Glomerular visceral epithelial cell (primary cell): Measurements from ENCODE around the gene TRIM33.

Experiments used
- DNase-seq: peaks from one replicate; pipeline ENCODE4 v3.0.0-alpha.2; 2016; ENCODE audit errors: extremely low spot score

The TRIM33 gene

GRCh38 chr1:114350731-114351445 lies 160.1 kb downstream of the TRIM33 start:
- DNase-seq, result no peak

DNA sequence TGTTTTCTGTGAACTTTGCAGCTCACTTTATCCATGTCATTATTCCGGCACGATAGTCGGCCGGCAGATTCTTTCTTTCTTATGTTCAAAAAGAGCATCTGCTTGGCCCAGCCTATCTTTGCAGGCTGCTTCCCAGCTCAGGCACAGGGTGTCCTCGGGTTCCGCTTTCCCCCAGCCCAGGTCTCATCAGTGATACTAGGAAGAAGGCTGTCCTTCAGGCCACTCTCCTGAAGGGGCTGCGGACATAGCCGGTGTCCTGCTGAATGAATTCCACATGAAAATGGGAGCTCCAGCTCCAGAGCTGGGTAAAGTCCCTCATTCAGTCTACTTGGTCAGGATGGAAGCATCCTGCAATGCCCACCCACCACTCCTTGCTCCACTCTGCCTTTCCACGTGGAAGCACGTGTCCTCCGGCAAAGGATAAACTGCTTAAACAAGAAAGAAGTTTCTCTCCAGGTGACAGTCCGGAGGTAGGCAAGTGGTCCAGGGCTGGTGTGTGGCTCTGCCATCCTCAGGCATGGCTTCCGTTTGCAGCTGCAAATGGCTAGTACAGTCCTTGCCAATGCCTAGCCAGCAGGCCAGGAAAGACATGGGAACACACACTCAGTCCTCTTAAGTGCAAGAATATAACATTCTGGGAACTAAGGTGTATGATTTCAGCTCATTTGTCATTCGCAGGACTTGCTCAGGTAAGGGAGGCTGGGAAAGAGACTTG lies 161.0 kb downstream of the TRIM33 start:
- DNase-seq, result no peak

- DNase-seq, result no peak
These were observed 163.4 kb downstream of the TRIM33 start for GRCh38 chr1:114347431-114348209.

GRCh38 chr1:114346480-114347029 lies 164.4 kb downstream of the TRIM33 start:
- DNase-seq, result peak; percentile 92

GRCh38 chr1:114345930-114346479 lies 165.0 kb downstream of the TRIM33 start:
- DNase-seq, result no peak

DNA sequence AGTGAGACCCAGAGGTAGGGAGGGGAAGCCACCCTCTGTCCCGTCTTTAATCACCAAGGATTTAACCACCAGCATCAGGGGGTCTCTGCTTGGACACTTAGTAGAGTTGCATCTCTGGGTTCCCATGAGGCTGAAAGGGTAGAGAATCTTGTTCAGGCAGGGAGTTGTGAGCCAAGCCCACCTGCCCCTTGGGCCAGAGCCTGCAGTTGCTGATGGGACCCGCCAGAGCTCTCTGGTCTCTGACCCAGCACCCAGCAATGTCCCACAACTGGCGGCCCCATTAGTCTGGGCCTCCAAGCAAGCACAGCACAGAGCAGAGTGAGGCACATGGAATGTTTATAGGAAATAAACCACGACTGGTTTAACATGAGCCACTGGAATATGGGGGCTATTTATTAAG lies 166.3 kb downstream of the TRIM33 start:
- no peak for DNase-seq
